ES-I3 (cell line): Measurements from ENCODE around the gene ASCL2.

ENCODE experiments used
- H3K36me3 ChIP-seq: 2 replicates; pipeline ENCODE4 v1.6.1; 2013; ENCODE audit warnings: mild to moderate bottlenecking, low read length, control low read depth, moderate library complexity; ENCODE audit not compliant: insufficient read depth
- H3K4me1 ChIP-seq: 2 replicates; pipeline ENCODE4 v1.6.1; 2013; ENCODE audit warnings: mild to moderate bottlenecking, control low read depth, low read length; ENCODE audit not compliant: insufficient read depth
- H3K9ac ChIP-seq: 2 replicates; pipeline ENCODE4 v1.6.1; 2013; ENCODE audit warnings: low read depth, mild to moderate bottlenecking, low read length, moderate library complexity
- H3K9me3 ChIP-seq: 2 replicates; pipeline ENCODE4 v1.6.1; 2013; ENCODE audit warnings: mild to moderate bottlenecking, low read length, moderate library complexity; ENCODE audit not compliant: control insufficient read depth, insufficient read depth

Gene ASCL2

DNA sequence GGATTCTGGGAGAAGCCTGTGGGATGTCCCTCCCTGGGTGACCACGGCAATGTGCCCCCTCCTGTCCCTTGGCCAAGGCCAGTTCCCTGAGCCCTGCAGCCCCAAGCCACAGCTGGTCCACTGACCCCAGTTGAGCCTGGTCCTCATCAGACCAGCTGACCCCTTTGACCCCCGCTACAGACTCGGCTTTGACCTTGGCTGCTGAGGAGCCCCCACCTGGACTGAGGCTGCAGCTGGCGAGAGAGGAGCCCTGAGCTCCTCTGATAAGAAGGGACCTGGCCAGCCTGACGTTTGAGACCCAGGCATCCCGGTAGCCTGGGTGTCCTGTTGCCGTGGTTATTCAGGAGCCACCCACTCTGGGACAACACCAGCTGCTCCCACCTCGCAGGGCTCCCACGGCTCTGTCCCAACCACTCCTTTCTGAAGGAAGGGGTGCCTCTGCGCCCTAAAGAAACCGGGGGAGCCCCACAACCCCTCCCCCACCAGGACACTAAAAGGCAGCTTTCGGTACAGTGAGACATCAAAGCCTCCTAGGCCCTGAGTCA lies 3.0 kb downstream of the ASCL2 start:
- H3K9ac ChIP-seq, result no peak overlapping the region
- no peaks in the 10 kb centered on the region for H3K9me3 ChIP-seq
- H3K36me3 ChIP-seq, result no peaks in the 10 kb centered on the region
- no peaks in the 10 kb centered on the region for H3K4me1 ChIP-seq

- Histone ChIP-seq H3K4me1 (no peaks in the 10 kb centered on the region), H3K9me3 (no peaks in the 10 kb centered on the region), H3K9ac (no peak overlapping the region), H3K36me3 (no peaks in the 10 kb centered on the region)
Measured at GRCh38 chr11:2266586-2267305, 3.6 kb downstream of the ASCL2 start.

DNA sequence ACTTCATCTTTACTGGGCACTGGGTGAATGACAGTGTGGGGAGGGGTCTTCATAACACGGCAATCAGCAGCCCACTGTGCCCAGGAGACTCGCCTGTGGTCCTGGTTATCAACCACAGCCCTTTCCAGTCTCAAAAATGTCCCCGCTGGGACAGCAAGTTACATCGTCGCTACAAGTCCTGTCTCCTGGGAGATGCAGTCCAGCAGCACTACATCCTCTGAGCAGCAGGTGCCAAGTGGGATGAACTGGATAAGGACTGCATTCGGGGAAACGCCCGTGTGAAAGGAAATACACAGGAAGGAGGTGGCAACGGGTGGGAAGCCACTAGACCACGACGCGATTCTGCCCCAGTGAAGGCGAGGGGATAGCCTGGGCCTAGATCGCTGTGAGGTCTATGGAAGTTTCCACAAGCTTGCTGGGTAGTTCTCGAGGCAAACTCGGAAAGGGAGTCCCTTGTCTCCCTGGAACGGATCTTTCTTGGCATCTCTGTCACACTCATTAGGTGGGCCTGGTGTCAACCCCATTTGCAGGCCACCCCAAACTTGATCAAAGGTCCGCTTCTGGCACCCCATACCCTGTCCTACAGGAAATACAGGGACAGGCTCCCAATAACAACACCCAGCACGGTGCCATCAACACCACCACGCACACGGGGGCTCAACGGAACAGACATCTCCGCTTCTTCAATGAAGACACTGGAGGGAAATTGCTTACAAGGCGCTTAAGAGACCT lies 4.4 kb downstream of the ASCL2 start:
- Histone ChIP-seq H3K4me1 (no peaks in the 10 kb centered on the region), H3K9ac (no peak overlapping the region), H3K36me3 (no peaks in the 10 kb centered on the region), H3K9me3 (no peaks in the 10 kb centered on the region)

GRCh38 chr11:2265396-2265795 lies 5.0 kb downstream of the ASCL2 start:
- no peaks in the 10 kb centered on the region for H3K4me1 ChIP-seq
- H3K9me3 ChIP-seq, result no peaks in the 10 kb centered on the region
- H3K36me3 ChIP-seq, result no peaks in the 10 kb centered on the region
- no peak overlapping the region for H3K9ac ChIP-seq

GRCh38 chr11:2264366-2265053 lies 5.9 kb downstream of the ASCL2 start:
- H3K4me1 ChIP-seq, result no peaks in the 10 kb centered on the region
- H3K9me3 ChIP-seq, result no peaks in the 10 kb centered on the region
- H3K9ac ChIP-seq, result no peak overlapping the region
- no peaks in the 10 kb centered on the region for H3K36me3 ChIP-seq

- no peaks in the 10 kb centered on the region for H3K36me3 ChIP-seq
- H3K9ac ChIP-seq, result no peak overlapping the region
- H3K4me1 ChIP-seq, result no peaks in the 10 kb centered on the region
- no peaks in the 10 kb centered on the region for H3K9me3 ChIP-seq
Measured at GRCh38 chr11:2263724-2264360, 6.5 kb downstream of the ASCL2 start.

GRCh38 chr11:2263071-2263565 lies 7.3 kb downstream of the ASCL2 start:
- Histone ChIP-seq H3K9ac (no peak overlapping the region), H3K9me3 (no peaks in the 10 kb centered on the region), H3K4me1 (no peaks in the 10 kb centered on the region), H3K36me3 (no peaks in the 10 kb centered on the region)

GRCh38 chr11:2262301-2263070 lies 7.9 kb downstream of the ASCL2 start:
- H3K9ac ChIP-seq, result no peak overlapping the region
- no peaks in the 10 kb centered on the region for H3K36me3 ChIP-seq
- H3K4me1 ChIP-seq, result no peaks in the 10 kb centered on the region
- no peaks in the 10 kb centered on the region for H3K9me3 ChIP-seq

DNA sequence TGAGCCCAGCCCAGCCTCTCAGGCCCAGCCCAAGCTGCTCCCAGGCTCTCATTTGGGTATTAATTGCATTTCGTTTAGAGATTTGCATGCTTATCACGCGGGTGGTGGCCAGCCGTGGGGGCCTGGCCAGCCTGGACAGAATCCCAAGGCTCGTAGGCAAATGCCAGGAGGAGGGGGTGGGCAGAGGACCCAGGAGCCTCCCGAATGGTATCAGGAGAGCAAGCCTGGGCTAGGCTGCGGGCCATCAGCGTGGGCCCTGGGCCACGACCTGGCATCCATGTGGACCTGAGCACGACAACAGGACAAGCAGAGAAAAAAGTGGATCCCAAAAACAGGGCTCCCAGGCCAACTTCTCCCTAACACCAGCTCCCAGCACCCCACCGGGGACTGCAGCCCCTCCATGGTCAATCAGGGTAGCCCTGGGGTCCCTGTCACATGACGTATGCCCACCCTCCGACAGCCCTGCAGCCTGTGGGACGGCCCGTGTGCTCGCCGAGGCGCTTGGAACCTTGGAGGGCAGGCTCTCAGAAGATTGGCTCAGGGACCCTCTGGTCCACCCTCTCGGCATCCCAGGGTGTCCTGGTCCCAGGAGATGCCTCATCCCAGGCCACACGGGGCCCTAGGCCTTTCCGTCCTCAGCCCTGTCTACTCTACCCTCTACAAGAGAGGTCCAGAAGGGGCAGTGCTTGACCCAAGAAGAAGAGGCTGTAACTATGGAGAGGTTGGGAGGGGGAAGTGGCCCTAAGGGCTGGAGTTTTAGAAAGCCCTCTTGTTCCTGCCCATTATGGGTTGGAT lies 8.8 kb downstream of the ASCL2 start:
- H3K4me1 ChIP-seq, result no peaks in the 10 kb centered on the region
- H3K36me3 ChIP-seq, result no peaks in the 10 kb centered on the region
- no peak overlapping the region for H3K9ac ChIP-seq
- no peaks in the 10 kb centered on the region for H3K9me3 ChIP-seq

DNA sequence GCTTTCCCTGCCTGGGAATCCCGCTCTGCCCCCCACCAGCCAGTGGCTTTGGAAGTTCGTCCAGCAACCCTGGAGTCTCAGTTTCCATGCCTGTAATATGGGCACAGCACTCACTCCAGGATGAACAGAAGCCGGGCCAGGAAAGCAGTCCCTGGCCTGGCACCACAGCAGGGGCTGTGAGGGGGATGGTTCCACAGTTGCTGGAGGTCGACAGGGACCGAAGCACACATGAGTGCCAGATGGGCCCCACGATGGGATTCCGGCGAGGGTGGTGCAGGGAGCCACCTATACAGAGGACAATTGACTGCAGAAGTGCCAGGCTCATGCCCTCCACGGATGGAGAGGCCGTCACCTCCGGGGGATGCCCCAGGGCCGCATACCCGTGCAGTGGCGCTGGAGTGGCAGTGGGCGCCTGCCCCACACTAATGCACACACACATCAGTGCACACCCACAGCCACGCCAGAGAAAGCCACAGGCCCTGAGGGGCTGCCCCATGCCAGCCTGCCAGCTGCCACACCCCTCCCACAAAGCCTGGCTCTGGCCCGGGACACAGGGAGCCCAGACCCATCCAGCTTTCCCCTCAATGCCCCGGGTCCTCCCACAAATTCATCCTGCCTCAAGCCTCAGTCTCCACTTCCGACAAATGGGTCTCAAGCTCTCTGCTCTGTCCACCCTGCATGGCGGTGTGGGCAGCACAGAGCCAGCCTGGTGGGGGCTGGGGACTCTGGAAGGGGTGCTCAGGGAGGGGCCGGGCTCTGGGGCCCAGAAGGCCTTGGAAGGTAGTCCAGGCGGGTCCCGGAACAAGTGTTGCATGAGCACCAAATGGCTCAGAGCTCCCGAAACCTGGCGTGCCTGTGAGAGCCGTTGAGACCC lies 9.7 kb downstream of the ASCL2 start:
- Histone ChIP-seq H3K4me1 (no peaks in the 10 kb centered on the region), H3K36me3 (no peaks in the 10 kb centered on the region), H3K9ac (no peak overlapping the region), H3K9me3 (no peaks in the 10 kb centered on the region)

DNA sequence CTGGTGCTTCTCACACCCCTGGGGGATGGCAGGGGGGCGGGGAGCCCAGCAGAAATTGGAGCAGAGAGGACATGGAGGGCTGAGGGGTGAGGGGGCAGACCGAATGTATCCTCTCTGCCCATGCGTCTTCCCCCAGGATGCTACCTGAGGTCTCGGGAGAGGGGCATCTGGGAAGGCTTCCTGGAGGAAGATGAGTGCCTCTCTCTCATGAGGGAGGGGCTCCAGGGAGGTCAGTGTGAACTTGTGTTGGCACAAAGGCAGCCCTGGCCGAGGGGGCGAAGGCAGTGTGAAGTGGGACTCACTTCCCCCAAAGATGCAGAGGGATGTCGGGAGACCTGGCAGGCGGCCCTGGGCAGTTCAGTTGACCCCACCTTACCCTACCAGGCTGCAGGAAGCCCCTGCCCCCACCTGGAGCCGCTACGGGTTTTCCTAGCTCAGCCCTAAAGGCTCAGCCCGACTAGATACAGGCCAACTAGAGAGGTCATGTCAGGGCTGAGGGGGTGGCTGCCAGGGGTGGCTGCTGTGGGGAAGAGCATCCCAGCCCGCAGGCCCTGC lies 10.4 kb downstream of the ASCL2 start:
- H3K4me1 ChIP-seq, result no peaks in the 10 kb centered on the region
- no peaks in the 10 kb centered on the region for H3K9me3 ChIP-seq
- no peaks in the 10 kb centered on the region for H3K36me3 ChIP-seq
- no peak overlapping the region for H3K9ac ChIP-seq

DNA sequence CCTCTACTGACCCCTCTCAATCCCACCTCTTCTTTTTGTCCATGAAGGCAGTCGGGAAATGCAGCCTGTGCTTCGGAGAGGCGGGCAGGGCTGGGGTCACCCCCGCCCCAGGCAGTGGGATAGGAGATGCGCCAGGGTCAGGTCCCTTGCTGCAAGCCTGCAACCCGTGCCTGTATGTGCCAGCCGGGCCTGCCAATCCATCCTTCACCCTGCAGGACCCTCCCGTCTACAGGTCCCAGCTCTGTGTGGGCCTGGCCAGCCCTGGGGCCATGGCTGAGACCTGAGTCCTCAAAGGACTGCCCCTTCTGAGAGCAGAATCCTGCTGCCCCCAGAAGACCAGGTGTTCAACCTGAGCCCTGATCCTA lies 10.9 kb downstream of the ASCL2 start:
- Histone ChIP-seq H3K36me3 (no peaks in the 10 kb centered on the region), H3K9ac (no peak overlapping the region), H3K4me1 (no peaks in the 10 kb centered on the region), H3K9me3 (no peaks in the 10 kb centered on the region)
